Psoas muscle (tissue), 8 donors: ENCODE results near the gene FBXO8. TPM values are rescaled to one million over a fixed set of nuclear protein-coding genes. Genes with fewer than 3 reads are reported as not detected.

Experiments
- ATAC-seq, 4 donors: fragments of 200-7000 bp; cut with Tn5 transposase; one replicate each; pipeline ENCODE4 v1.9.1; 2020; ENCODE audit warnings: moderate library complexity in 3 of 4, mild to moderate bottlenecking in 2 of 4
- DNase-seq, 2 donors: peaks; one replicate each; pipeline ENCODE4 v3.0.0-alpha.2; 2020
- H3K27ac ChIP-seq: fragments of 200-600 bp; one replicate; pipeline ENCODE4 v1.8.0; 2022
- H3K27me3 ChIP-seq, 3 donors: fragments of 200-600 bp in 1 of 3; one replicate each; pipeline versions ENCODE4 v1.6.1 to v1.8.0; 2013 to 2022; ENCODE audit warnings: low read length in 2 of 3, mild to moderate bottlenecking in 2 of 3, moderate library complexity in 1 of 3; ENCODE audit not compliant: insufficient read depth in 3 of 3
- H3K36me3 ChIP-seq, 2 donors: fragments of 200-600 bp in 1 of 2; one replicate each; pipeline versions ENCODE4 v1.6.1 to v1.8.0; 2013 to 2022; ENCODE audit warnings: low read depth in 1 of 2, mild to moderate bottlenecking in 1 of 2, moderate library complexity in 1 of 2; ENCODE audit not compliant: insufficient read depth in 1 of 2
- H3K4me1 ChIP-seq: fragments of 200-600 bp; one replicate; pipeline ENCODE4 v1.8.0; 2022
- H3K4me3 ChIP-seq: fragments of 200-600 bp; one replicate; pipeline ENCODE4 v1.8.0; 2022; ENCODE audit warnings: mild to moderate bottlenecking
- H3K9me3 ChIP-seq: fragments of 200-600 bp; one replicate; pipeline ENCODE4 v1.8.0; 2022
- WGBS, 3 donors: extraction: QIAGEN DNeasy Blood & Tissue Kit; methylation state at CpG; one replicate each; pipeline versions ENCODE4 v1.1.6 to v1.1.7; 2013; 5-methylcytosine and 5-hydroxymethylcytosine counted together
- intact Hi-C, 2 donors: fragments of 100-400 bp; cut with DNase I; formaldehyde crosslinking; loops; one replicate each; pipeline versions ENCODE4 v1.11.0 to v1.14.2; 2022
- polyA plus RNA-seq, 3 donors: library from polyadenylated mRNA; stranded (reverse); fragments of 200-250 nt; gene quantifications; one replicate each; pipeline ENCODE4 v1.2.3, GENCODE V29; 2013
- total RNA-seq, 4 donors: library from RNA; stranded (reverse); fragmentation: NEBNext Ultra II Directional in 2 of 4; extraction: Animal tissue kit (Norgen Biotek cat#: 25700) in 2 of 4; gene quantifications; one replicate each; pipeline versions ENCODE4 v1.2.1 to v1.2.4, GENCODE V29; 2021 to 2023
- TF ChIP-seq, protein P1 (sequence below): fragments of 200-600 bp; IDR thresholded peaks from one replicate; pipeline ENCODE4 v1.8.0; 2022; ENCODE audit warnings: antibody characterized with exemption
- donor health status: healthy with polysubstance abuse.
- donor health status: DM: no; HTN: no; CAD: no; lungs with moderate emphysema.
- donor health status: Bipolar disorder and iron deficiency.
- donor health status: healthy.
- donor health status: DM: yes; HTN: yes; CAD: no.
- donor health status: DM: no; HTN: no; CAD: no.
- donor health status: DM: no; HTN: no; CAD: no.
- donor health status: DM: yes; HTN: yes; CAD: no.

Gene FBXO8
- total and polyA plus RNA-seq, 7 donors = 7.2 to 21.4 (median 10.2) TPM

- TF ChIP-seq, protein P1, sequence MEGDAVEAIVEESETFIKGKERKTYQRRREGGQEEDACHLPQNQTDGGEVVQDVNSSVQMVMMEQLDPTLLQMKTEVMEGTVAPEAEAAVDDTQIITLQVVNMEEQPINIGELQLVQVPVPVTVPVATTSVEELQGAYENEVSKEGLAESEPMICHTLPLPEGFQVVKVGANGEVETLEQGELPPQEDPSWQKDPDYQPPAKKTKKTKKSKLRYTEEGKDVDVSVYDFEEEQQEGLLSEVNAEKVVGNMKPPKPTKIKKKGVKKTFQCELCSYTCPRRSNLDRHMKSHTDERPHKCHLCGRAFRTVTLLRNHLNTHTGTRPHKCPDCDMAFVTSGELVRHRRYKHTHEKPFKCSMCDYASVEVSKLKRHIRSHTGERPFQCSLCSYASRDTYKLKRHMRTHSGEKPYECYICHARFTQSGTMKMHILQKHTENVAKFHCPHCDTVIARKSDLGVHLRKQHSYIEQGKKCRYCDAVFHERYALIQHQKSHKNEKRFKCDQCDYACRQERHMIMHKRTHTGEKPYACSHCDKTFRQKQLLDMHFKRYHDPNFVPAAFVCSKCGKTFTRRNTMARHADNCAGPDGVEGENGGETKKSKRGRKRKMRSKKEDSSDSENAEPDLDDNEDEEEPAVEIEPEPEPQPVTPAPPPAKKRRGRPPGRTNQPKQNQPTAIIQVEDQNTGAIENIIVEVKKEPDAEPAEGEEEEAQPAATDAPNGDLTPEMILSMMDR = no peak
- intact Hi-C loops = no loop called here
- Histone ChIP-seq H3K4me1 (peaks cover 44% of the 10 kb centered on the region), H3K27ac (no peak overlapping the region), H3K27me3 (no peaks in the 10 kb centered on the region), H3K36me3 (no peaks in the 10 kb centered on the region), H3K4me3 (no peak overlapping the region), H3K9me3 (no peaks in the 10 kb centered on the region)
- ATAC-seq = no peak
- no peak for DNase-seq
- WGBS, 3 donors = 73 to 81% (median 77%) methylated on average over 5 of the region's 5 CpGs
These were observed 2.2 kb downstream of the FBXO8 start for GRCh38 chr4:174281182-174281737.

- TF ChIP-seq, protein P1 = no peak
- Histone ChIP-seq H3K27ac (no peak overlapping the region), H3K9me3 (no peaks in the 10 kb centered on the region), H3K36me3 (no peaks in the 10 kb centered on the region), H3K4me1 (peaks cover 33% of the 10 kb centered on the region), H3K27me3 (no peaks in the 10 kb centered on the region), H3K4me3 (no peak overlapping the region)
- WGBS, 3 donors = 83 to 90% (median 87%) methylated on average over 3 of the region's 3 CpGs
- DNase-seq (no peak), ATAC-seq (no peak)
- intact Hi-C loops = no loop called here
These were observed 3.9 kb downstream of the FBXO8 start for GRCh38 chr4:174279433-174280155.

DNA sequence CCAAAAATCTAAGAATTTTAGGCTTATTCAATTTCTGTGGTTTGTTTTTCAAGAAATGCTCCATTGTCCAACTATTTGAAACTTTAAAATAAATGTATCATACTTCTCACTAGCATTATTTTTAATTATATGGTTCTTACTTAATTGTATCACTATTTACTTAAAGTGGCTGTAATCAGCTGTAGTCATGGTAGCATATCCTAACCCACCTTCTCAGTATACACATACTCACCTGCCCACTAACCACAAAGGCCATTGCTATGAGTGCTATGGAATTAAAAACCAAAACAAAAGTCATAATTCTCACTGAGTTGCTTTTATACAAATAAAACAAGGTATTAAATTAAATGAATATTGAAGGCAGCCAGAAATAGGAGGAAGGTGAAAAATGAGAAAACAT, 5.0 kb downstream of the FBXO8 start:
- no peaks in the 10 kb centered on the region for H3K9me3 ChIP-seq
- ATAC-seq (no peak), DNase-seq (no peak)
- H3K4me3 ChIP-seq = no peak overlapping the region
- TF ChIP-seq, protein P1 = no peak
- intact Hi-C loops = no loop called here
- no peak overlapping the region for H3K27ac ChIP-seq
- H3K36me3 ChIP-seq = no peaks in the 10 kb centered on the region
- H3K4me1 ChIP-seq = peaks cover 31% of the 10 kb centered on the region
- no peaks in the 10 kb centered on the region for H3K27me3 ChIP-seq

DNA sequence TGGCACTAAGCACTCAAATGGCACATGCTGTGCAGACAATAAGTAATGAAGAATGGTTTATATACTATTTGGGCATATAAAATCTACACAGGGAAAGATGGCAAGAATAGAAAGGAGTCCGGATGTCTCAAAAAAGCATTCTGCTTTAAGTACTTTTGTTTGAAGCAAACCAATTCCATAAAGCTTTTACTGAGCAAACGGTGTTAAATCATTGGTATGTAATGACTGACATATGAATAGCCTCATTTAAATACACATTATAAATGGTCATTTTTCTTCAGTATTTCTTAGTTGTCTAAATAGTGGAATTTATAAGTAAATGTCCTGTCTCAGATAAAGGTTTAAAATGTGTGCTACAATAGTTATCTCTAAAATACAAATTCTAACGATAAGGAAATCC, 6.0 kb downstream of the FBXO8 start:
- H3K27me3 ChIP-seq = no peaks in the 10 kb centered on the region
- no peak overlapping the region for H3K27ac ChIP-seq
- ATAC-seq = no peak
- H3K4me1 ChIP-seq = peaks cover 29% of the 10 kb centered on the region
- no peaks in the 10 kb centered on the region for H3K36me3 ChIP-seq
- TF ChIP-seq, protein P1 = no peak
- H3K9me3 ChIP-seq = no peaks in the 10 kb centered on the region
- intact Hi-C loops = no loop called here
- WGBS, 3 donors = 73 to 81% (median 76%) methylated on average over 3 of the region's 3 CpGs
- DNase-seq = no peak
- H3K4me3 ChIP-seq = no peak overlapping the region

DNA sequence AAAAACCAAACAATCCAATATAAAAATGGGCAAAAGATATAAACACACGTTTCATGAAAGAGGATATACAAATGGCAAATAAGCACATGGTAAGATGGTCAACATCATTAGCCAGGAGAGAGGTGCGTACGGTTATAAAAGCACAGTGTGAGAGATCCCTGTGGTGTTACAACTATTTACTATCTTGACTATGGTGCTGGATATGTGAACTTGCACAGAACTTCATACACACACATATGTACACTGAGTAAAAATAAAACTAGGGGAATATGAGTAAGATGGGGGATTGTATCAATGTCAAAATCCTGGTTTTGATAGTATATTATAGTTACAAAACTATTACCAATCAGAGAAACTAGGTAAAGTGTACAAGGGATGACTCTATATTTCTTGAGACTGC, 8.4 kb downstream of the FBXO8 start:
- Histone ChIP-seq H3K36me3 (no peaks in the 10 kb centered on the region), H3K27ac (no peak overlapping the region), H3K9me3 (no peaks in the 10 kb centered on the region), H3K4me3 (no peak overlapping the region), H3K27me3 (no peaks in the 10 kb centered on the region), H3K4me1 (peaks cover 10% of the 10 kb centered on the region)
- intact Hi-C loops = no loop called here
- ATAC-seq (peak in 1 of 4 donors; percentile 59), DNase-seq (no peak)
- TF ChIP-seq, protein P1 = no peak
- 78 to 84% (median 83%) methylated on average over 3 of the region's 3 CpGs for WGBS, 3 donors
